SK-N-SH (cell line): ENCODE results near the gene TPPP.

ENCODE experiments used
- EZH2phosphoT487 ChIP-seq: fragments of 200-600 bp; sonication (generic); IDR thresholded peaks from 2 replicates; pipeline ENCODE4 v1.6.1; 2017; ENCODE audit warnings: low read depth, mixed run types, mild to moderate bottlenecking, antibody characterized with exemption, moderate library complexity, borderline replicate concordance
- TEAD4 ChIP-seq: IDR thresholded peaks from 2 replicates; pipeline ENCODE4 v1.4.0; 2012; ENCODE audit warnings: mild to moderate bottlenecking, borderline replicate concordance; ENCODE audit not compliant: insufficient read depth

GRCh38 chr5:623531-623930, 69.6 kb downstream of the TPPP start:
- no peak for TF ChIP-seq TEAD4
- no peak for TF ChIP-seq EZH2phosphoT487
